ENCODE data around the gene MFSD12.
"Not testable (repeated sequence)": the region's sequence is repeated elsewhere in the genome, so short reads cannot be mapped to it uniquely, and the experiment has no call there.

MFSD12 gene

GRCh38 chr19:3536429-3537100 is 20.8 kb downstream of the MFSD12 start:
- DNase-seq, result no peak

- no peak for DNase-seq
Measured at GRCh38 chr19:3535981-3536380, 21.4 kb downstream of the MFSD12 start.

GRCh38 chr19:3535563-3535965 is 21.8 kb downstream of the MFSD12 start:
- DNase-seq, result no peak

GRCh38 chr19:3535235-3535535 is 22.2 kb downstream of the MFSD12 start:
- no peak for DNase-seq

GRCh38 chr19:3534375-3535234 is 22.8 kb downstream of the MFSD12 start:
- DNase-seq, result no peak

GRCh38 chr19:3533563-3534216 is 23.7 kb downstream of the MFSD12 start:
- no peak for DNase-seq

- no peak for DNase-seq
Measured at GRCh38 chr19:3533033-3533432, 24.4 kb downstream of the MFSD12 start.

- DNase-seq, result no peak
Measured at GRCh38 chr19:3532154-3532786, 25.1 kb downstream of the MFSD12 start.

GRCh38 chr19:3531716-3532115 is 25.7 kb downstream of the MFSD12 start:
- DNase-seq, result no peak

GRCh38 chr19:3530389-3530788 is 27.0 kb downstream of the MFSD12 start:
- DNase-seq, result no peak

GRCh38 chr19:3529299-3529698 is 28.1 kb downstream of the MFSD12 start:
- DNase-seq, result not testable (repeated sequence)

GRCh38 chr19:3528539-3529211 is 28.7 kb downstream of the MFSD12 start:
- DNase-seq, result no peak

GRCh38 chr19:3528080-3528479 is 29.3 kb downstream of the MFSD12 start:
- DNase-seq, result no peak

- DNase-seq, result no peak
Measured at GRCh38 chr19:3527238-3527910, 30.0 kb downstream of the MFSD12 start.

GRCh38 chr19:3526507-3527237 is 30.7 kb downstream of the MFSD12 start:
- no peak for DNase-seq

- DNase-seq, result no peak
Measured at GRCh38 chr19:3524904-3525451, 32.4 kb downstream of the MFSD12 start.

- DNase-seq, result no peak
Measured at GRCh38 chr19:3524078-3524842, 33.1 kb downstream of the MFSD12 start.

- DNase-seq, result no peak
Measured at GRCh38 chr19:3523361-3524077, 33.9 kb downstream of the MFSD12 start.

GRCh38 chr19:3522421-3523360 is 34.7 kb downstream of the MFSD12 start:
- DNase-seq, result no peak
